Fibroblast of mammary gland (primary cell): ENCODE measurements around the gene SSPN.

Source experiments
- DNase-seq: peaks from one replicate; pipeline ENCODE4 v3.0.0-alpha.2; 2010; ENCODE audit warnings: low read depth
- H3K4me3 ChIP-seq: 2 replicates; pipeline ENCODE4 v1.5.1; 2011; ENCODE audit warnings: low read depth, mild to moderate bottlenecking, low read length, moderate library complexity; ENCODE audit not compliant: control insufficient read depth
- CTCF ChIP-seq: conservative IDR thresholded peaks from 2 replicates; pipeline ENCODE4 v1.5.1; 2011; ENCODE audit warnings: low read depth, low read length, inconsistent platforms; ENCODE audit not compliant: control insufficient read depth, insufficient read depth

SSPN gene

GRCh38 chr12:26195641-26196420 lies 458 bp downstream of the SSPN start:
- H3K4me3 ChIP-seq = peak overlapping the region; percentile 51
- TF ChIP-seq CTCF = no peak
- DNase-seq = peak; percentile 45

- no peak for TF ChIP-seq CTCF
- H3K4me3 ChIP-seq = peak overlapping the region; percentile 51
- DNase-seq = peak; percentile 23
Measured at GRCh38 chr12:26196421-26196716, 996 bp downstream of the SSPN start.

GRCh38 chr12:26197832-26198231 lies 2.5 kb downstream of the SSPN start:
- no peak for TF ChIP-seq CTCF
- DNase-seq = no peak
- no peak overlapping the region for H3K4me3 ChIP-seq

GRCh38 chr12:26198742-26199141 lies 3.4 kb downstream of the SSPN start:
- peak; percentile 78 for DNase-seq
- H3K4me3 ChIP-seq = no peak overlapping the region
- no peak for TF ChIP-seq CTCF

GRCh38 chr12:26203167-26203780 lies 7.9 kb downstream of the SSPN start:
- no peak overlapping the region for H3K4me3 ChIP-seq
- no peak for DNase-seq
- no peak for TF ChIP-seq CTCF

GRCh38 chr12:26204612-26205289 lies 9.4 kb downstream of the SSPN start:
- TF ChIP-seq CTCF = no peak
- peak; percentile 37 for DNase-seq
- H3K4me3 ChIP-seq = no peak overlapping the region
